ENCODE results near the gene BBS12.

GRCh38 chr4:122731676-122732075 lies 828 bp upstream of the BBS12 start:
- TF ChIP-seq CTCF (conservative IDR thresholded peaks at IDR 0.05; ENCODE audit: low read depth in 2 of 2) (no peak), POLR2AphosphoS5 (IDR thresholded peaks at IDR 0.05; ENCODE audit: low read depth) (no peak), EZH2 (IDR thresholded peaks at IDR 0.05; ENCODE audit: low read depth, unreplicated experiment) (no peak), NANOG (IDR thresholded peaks at IDR 0.05; ENCODE audit: borderline replicate concordance) (no peak), ZNF331 (CRISPR knock-in tag; IDR thresholded peaks at IDR 0.05; ENCODE audit: low read depth) (no peak), REST (IDR thresholded peaks at IDR 0.05; ENCODE audit: unreplicated experiment) (no peak), STAT1 (IDR thresholded peaks at IDR 0.05; ENCODE audit: unreplicated experiment) (no peak), ETS1 (IDR thresholded peaks at IDR 0.05) (no peak), EZH2phosphoT487 (IDR thresholded peaks at IDR 0.05; ENCODE audit: unreplicated experiment) (no peak)
